K562 (cell line): ENCODE results near the gene LIN28B. TPM values are rescaled to one million over a fixed set of nuclear protein-coding genes. Genes with fewer than 3 reads are reported as not detected.

Experiments used
- DACH1 ChIP-seq: fragments of 450-650 bp; IDR thresholded peaks from 2 replicates; pipeline ENCODE4 v1.6.1; 2018; ENCODE audit not compliant: partially characterized antibody
- KAT2B ChIP-seq: IDR thresholded peaks from one replicate; pipeline ENCODE4 v1.6.1; 2012; ENCODE audit warnings: low read depth, mild to moderate bottlenecking, control low read depth, inconsistent platforms, low read length, moderate library complexity
- LEF1 ChIP-seq: fragments of 450-650 bp; IDR thresholded peaks from 2 replicates; pipeline ENCODE4 v1.6.1; 2016; ENCODE audit warnings: mild to moderate bottlenecking
- MNT ChIP-seq, 2 experiments: fragments of 450-650 bp; conservative IDR thresholded peaks; 2 replicates each; pipeline ENCODE4 v1.6.1; 2017; ENCODE audit warnings: mild to moderate bottlenecking in 2 of 2, moderate library complexity in 2 of 2
- MTF1 ChIP-seq: fragments of 250-450 bp; sonication (Bioruptor Pico); IDR thresholded peaks from 2 replicates; pipeline ENCODE4 v1.9.0; 2021; ENCODE audit warnings: moderate library complexity, mild to moderate bottlenecking, inconsistent platforms, borderline replicate concordance
- NR4A1 ChIP-seq, 2 experiments: fragments of 250-450 bp in 1 of 2; fragments of 450-650 bp in 1 of 2; sonication (Bioruptor Pico) in 1 of 2; IDR thresholded peaks; 2 replicates each; pipeline versions ENCODE4 v1.4.0 to v1.6.1; 2016 to 2020; ENCODE audit warnings: mild to moderate bottlenecking in 2 of 2, missing compliant biosample characterization in 1 of 2, missing genetic modification characterization in 1 of 2, moderate library complexity in 1 of 2
- YY1 ChIP-seq, 3 experiments: IDR thresholded peaks; 2 replicates each; pipeline ENCODE4 v1.6.1; 2011; ENCODE audit warnings: low read length in 2 of 3, mild to moderate bottlenecking in 2 of 3, moderate library complexity in 2 of 3, borderline replicate concordance in 1 of 3, control low read depth in 1 of 3, low read depth in 1 of 3; ENCODE audit not compliant: insufficient read depth in 3 of 3, insufficient replicate concordance in 2 of 3, control insufficient read depth in 1 of 3, insufficient read length in 1 of 3; ENCODE audit errors: extremely low read depth in 1 of 3
- ZFP91 ChIP-seq: sonication (generic); formaldehyde crosslinking; IDR thresholded peaks from 2 replicates; pipeline ENCODE4 v1.8.0; 2022; ENCODE audit warnings: mild to moderate bottlenecking, missing genetic modification reagents
- ZNF407 ChIP-seq: fragments of 450-650 bp; IDR thresholded peaks from 2 replicates; pipeline ENCODE4 v1.6.1; 2016; ENCODE audit warnings: low read depth
- ZNF639 ChIP-seq, 2 experiments: fragments of 200-800 bp in 1 of 2; sonication (Bioruptor generic) in 1 of 2; sonication (generic) in 1 of 2; formaldehyde crosslinking in 1 of 2; IDR thresholded peaks in 1 of 2; conservative IDR thresholded peaks in 1 of 2; 2 replicates each; pipeline versions ENCODE4 v1.5.0 to v1.6.1; 2016 to 2020; ENCODE audit warnings: missing compliant biosample characterization in 1 of 2, missing genetic modification characterization in 1 of 2, missing genetic modification reagents in 1 of 2
- ZNF696 ChIP-seq: fragments of 250-450 bp; sonication (Bioruptor Pico); conservative IDR thresholded peaks from 2 replicates; pipeline ENCODE4 v1.4.0; 2020; ENCODE audit warnings: mild to moderate bottlenecking, moderate library complexity
- polyA plus RNA-seq, 8 experiments: library from polyadenylated mRNA; depleted of rRNA in 4 of 8; stranded (reverse) in 5 of 8; unstranded in 3 of 8; fragments of >200 nt; fragmentation: Nextera tagmentation in 2 of 8; fragmentation: Illumina TruSeq in 1 of 8; extraction: Ambion mirVana in 2 of 8; extraction: Trizol in 1 of 8; gene quantifications; 2 replicates each; pipeline versions ENCODE4 v1.2.1 to v1.2.3, GENCODE V29; 2011 to 2014; ENCODE audit warnings: inconsistent platforms in 1 of 8, missing spikeins in 1 of 8
- total RNA-seq, 7 experiments: library from RNA; depleted of rRNA in 6 of 7; stranded (reverse); fragments of >200 nt in 6 of 7; fragmentation: Illumina TruSeq in 2 of 7; extraction: Trizol in 2 of 7; gene quantifications; 2 replicates each; pipeline versions ENCODE4 v1.2.1 to v1.2.3, GENCODE V29; 2011 to 2021; ENCODE audit warnings: low replicate concordance in 1 of 7

The LIN28B gene
- total and polyA plus RNA-seq, 9 of the 15 experiments (the other 6 are each of a cell fraction or from before 2014, with no cell fraction given) = 20.9 to 77.3 (median 42.1) TPM

- TF ChIP-seq ZFP91 (CRISPR knock-in tag) (no peak), YY1 (IDR thresholded peaks at IDR 0.05; ENCODE audit: borderline replicate concordance in 1 of 3, control insufficient read depth in 1 of 3, extremely low read depth in 1 of 3, insufficient read depth in 3 of 3, insufficient read length in 1 of 3, insufficient replicate concordance in 2 of 3, low read depth in 1 of 3, low read length in 2 of 3) (peak in 2 of 3 experiments; percentile 24 to 75), ZNF639 (CRISPR knock-in tag; conservative IDR thresholded peaks at IDR 0.05 in 1 of 2, IDR thresholded peaks at IDR 0.05 in 1 of 2) (peak in 1 of 2 experiments; percentile 37; a peak in 1 of 4 replicates), LEF1 (peak; percentile 77), ZNF696 (CRISPR knock-in tag) (no peak), DACH1 (peak; percentile 68), MNT (conservative IDR thresholded peaks at IDR 0.05) (no peak; a peak in 1 of 4 replicates), ZNF407 (no peak), NR4A1 (CRISPR knock-in tag; IDR thresholded peaks at IDR 0.05) (peak; percentile 56; the same call in 1 of the 2 replicates), NR4A1 (tag; IDR thresholded peaks at IDR 0.05) (no peak), MTF1 (CRISPR knock-in tag) (no peak), KAT2B (no peak)
Observed at GRCh38 chr6:104955927-104956730, 778 bp upstream of the LIN28B start (continued).
